Astrocyte (in vitro differentiated cells and primary cell): ENCODE results near the gene PMS2.
"Not testable (repeated sequence)": the region's sequence is repeated elsewhere in the genome, so short reads cannot be mapped to it uniquely, and the experiment has no call there.

Source experiments
- CTCF ChIP-seq: IDR thresholded peaks from 2 replicates; pipeline ENCODE4 v1.5.1; 2011; ENCODE audit warnings: low read depth, mild to moderate bottlenecking, inconsistent platforms, low read length, moderate library complexity; ENCODE audit not compliant: insufficient read depth
- EZH2 ChIP-seq: IDR thresholded peaks from 2 replicates; pipeline ENCODE4 v1.6.1; 2012; ENCODE audit warnings: mild to moderate bottlenecking, low read length, inconsistent platforms; ENCODE audit not compliant: insufficient read depth

- not testable (repeated sequence) for TF ChIP-seq EZH2, CTCF
Observed at GRCh38 chr7:5931905-5932644, 76.8 kb downstream of the PMS2 start.
